Measurements from ENCODE around the gene NANOS2. TPM values are rescaled to one million over a fixed set of nuclear protein-coding genes. Genes with fewer than 3 reads are reported as not detected.

The NANOS2 gene
- total RNA-seq, 2 experiments from 2014 or later, result not detected

DNA sequence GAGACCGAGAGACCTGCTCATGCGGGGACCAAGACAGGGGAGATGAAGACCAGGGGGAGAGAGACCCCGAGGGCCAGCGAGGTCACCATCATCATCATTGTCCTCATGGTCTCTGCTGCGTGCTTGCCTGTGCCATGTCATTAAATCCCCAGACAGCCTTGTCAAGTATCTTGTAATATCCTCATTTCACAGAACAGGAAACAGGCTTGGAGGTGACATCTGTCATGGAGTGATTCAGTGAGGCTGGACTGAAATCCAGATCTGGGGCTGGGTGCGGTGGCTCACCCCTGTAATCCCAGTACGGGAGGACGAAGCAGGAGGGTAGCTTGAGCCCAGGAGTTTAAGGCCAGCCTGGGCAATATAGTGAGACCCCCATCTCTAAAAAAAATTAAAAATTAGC is 5.9 kb upstream of the NANOS2 start:
- Histone ChIP-seq H2AFZ (ENCODE audit: low read length) (no peak overlapping the region), H3K27ac (ENCODE audit: low read depth, low read length, poor library complexity, severe bottlenecking) (no peak overlapping the region), H3K36me3 (ENCODE audit: insufficient read depth, low read length) (no peaks in the 10 kb centered on the region), H3K79me2 (ENCODE audit: insufficient read depth, low read depth, low read length) (no peaks in the 10 kb centered on the region), H3K9me2 (ENCODE audit: insufficient read depth, low read length) (no peaks in the 10 kb centered on the region), H3K4me1 (ENCODE audit: insufficient read depth, low read length, poor library complexity, severe bottlenecking) (no peaks in the 10 kb centered on the region), H3K4me3 (ENCODE audit: low read depth, low read length, poor library complexity, severe bottlenecking) (no peak overlapping the region), H4K20me1 (ENCODE audit: insufficient read depth, low read length) (no peaks in the 10 kb centered on the region), H3K4me2 (ENCODE audit: low read length) (no peak overlapping the region), H3K9me3 (ENCODE audit: low read length) (no peaks in the 10 kb centered on the region)
- no TSS peak for BruUV-seq (replicated peaks)
- ChIA-PET POLR2A (no interaction called here), CTCF (ENCODE audit: unreplicated experiment) (no interaction called here)
- DNase-seq (ENCODE audit: low spot score), result no peak
- TF ChIP-seq EZH2phosphoT487 (IDR thresholded peaks at IDR 0.05; ENCODE audit: borderline replicate concordance, low read depth, low read length), result no peak
- intact Hi-C loops (cut with micrococcal nuclease; ENCODE audit: unreplicated experiment), result no loop called here

DNA sequence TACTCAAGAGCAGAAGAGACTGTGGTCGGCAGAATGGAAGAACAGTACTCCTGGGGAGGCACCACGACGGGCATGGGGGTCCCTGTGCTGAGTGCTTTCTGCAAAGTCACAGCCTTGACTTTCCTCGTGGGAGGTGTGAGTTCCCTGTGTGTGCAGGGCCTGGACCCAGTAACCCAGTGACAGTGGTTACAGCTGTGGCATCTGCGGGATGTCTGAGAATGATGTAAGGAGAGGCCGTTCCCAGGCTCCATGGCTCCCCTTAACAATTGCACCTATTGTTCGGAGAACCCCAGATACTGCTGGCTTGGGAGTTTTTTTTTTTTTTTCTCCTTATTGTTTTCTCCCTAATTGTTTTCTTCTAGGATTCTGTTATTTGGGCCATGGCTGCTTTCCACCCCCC is 5.1 kb upstream of the NANOS2 start:
- ChIA-PET CTCF (ENCODE audit: unreplicated experiment) (no interaction called here), POLR2A (interaction anchor here (0.5 kb wide), 1 partner anchor 19 kb away, joined by 4 read pairs; no protein-coding TSS in a partner anchor)
- Histone ChIP-seq H3K4me1 (ENCODE audit: insufficient read depth, low read length, poor library complexity, severe bottlenecking) (no peaks in the 10 kb centered on the region), H4K20me1 (ENCODE audit: insufficient read depth, low read length) (no peaks in the 10 kb centered on the region), H3K9me2 (ENCODE audit: insufficient read depth, low read length) (no peaks in the 10 kb centered on the region), H2AFZ (ENCODE audit: low read length) (no peak overlapping the region), H3K4me3 (ENCODE audit: low read depth, low read length, poor library complexity, severe bottlenecking) (no peak overlapping the region), H3K9me3 (ENCODE audit: low read length) (no peaks in the 10 kb centered on the region), H3K4me2 (ENCODE audit: low read length) (no peak overlapping the region), H3K79me2 (ENCODE audit: insufficient read depth, low read depth, low read length) (no peaks in the 10 kb centered on the region), H3K27ac (ENCODE audit: low read depth, low read length, poor library complexity, severe bottlenecking) (no peak overlapping the region), H3K36me3 (ENCODE audit: insufficient read depth, low read length) (no peaks in the 10 kb centered on the region)
- intact Hi-C loops (cut with micrococcal nuclease; ENCODE audit: unreplicated experiment), result no loop called here
- TF ChIP-seq, protein P1, sequence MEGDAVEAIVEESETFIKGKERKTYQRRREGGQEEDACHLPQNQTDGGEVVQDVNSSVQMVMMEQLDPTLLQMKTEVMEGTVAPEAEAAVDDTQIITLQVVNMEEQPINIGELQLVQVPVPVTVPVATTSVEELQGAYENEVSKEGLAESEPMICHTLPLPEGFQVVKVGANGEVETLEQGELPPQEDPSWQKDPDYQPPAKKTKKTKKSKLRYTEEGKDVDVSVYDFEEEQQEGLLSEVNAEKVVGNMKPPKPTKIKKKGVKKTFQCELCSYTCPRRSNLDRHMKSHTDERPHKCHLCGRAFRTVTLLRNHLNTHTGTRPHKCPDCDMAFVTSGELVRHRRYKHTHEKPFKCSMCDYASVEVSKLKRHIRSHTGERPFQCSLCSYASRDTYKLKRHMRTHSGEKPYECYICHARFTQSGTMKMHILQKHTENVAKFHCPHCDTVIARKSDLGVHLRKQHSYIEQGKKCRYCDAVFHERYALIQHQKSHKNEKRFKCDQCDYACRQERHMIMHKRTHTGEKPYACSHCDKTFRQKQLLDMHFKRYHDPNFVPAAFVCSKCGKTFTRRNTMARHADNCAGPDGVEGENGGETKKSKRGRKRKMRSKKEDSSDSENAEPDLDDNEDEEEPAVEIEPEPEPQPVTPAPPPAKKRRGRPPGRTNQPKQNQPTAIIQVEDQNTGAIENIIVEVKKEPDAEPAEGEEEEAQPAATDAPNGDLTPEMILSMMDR (conservative IDR thresholded peaks at IDR 0.05; ENCODE audit: low read length), result no peak
- TF ChIP-seq EZH2phosphoT487 (IDR thresholded peaks at IDR 0.05; ENCODE audit: borderline replicate concordance, low read depth, low read length), result no peak
- no TSS peak for BruUV-seq (replicated peaks)
- DNase-seq (ENCODE audit: low spot score), result no peak

DNA sequence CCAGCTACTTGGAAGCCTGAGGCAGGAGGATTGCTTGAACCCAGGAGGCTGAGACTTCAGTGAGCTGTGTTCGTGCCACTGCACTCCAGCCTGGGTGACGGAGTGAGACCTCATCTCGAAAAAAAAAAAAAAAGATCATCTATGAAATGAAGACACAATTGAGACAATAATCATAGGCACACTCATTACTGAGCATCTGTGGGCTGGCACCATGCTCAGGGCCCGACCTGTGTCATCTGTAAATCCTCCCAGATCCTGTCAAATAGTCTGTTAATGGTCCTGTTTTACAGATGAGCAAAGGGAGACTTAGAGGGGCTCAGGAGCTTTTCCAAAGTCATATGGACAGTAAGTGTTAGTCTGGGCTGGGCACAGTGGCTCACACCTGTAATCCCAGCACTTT is 4.1 kb upstream of the NANOS2 start:
- H3K27ac ChIP-seq (ENCODE audit: low read depth, low read length, poor library complexity, severe bottlenecking), result no peak overlapping the region
- no peak overlapping the region for H3K4me2 ChIP-seq (ENCODE audit: low read length)
- no peak overlapping the region for H3K4me3 ChIP-seq (ENCODE audit: low read depth, low read length, poor library complexity, severe bottlenecking)
- no peaks in the 10 kb centered on the region for H3K36me3 ChIP-seq (ENCODE audit: insufficient read depth, low read length)
- POLR2A ChIA-PET, result interaction anchor here (0.6 kb wide), 1 partner anchor 938 kb away, joined by 10 read pairs; no protein-coding TSS in a partner anchor
- TF ChIP-seq EZH2phosphoT487 (IDR thresholded peaks at IDR 0.05; ENCODE audit: borderline replicate concordance, low read depth, low read length), result no peak
- TF ChIP-seq, protein P1 (conservative IDR thresholded peaks at IDR 0.05; ENCODE audit: low read length), result no peak
- no peak for DNase-seq (ENCODE audit: low spot score)
- no peaks in the 10 kb centered on the region for H3K4me1 ChIP-seq (ENCODE audit: insufficient read depth, low read length, poor library complexity, severe bottlenecking)
- no peak overlapping the region for H2AFZ ChIP-seq (ENCODE audit: low read length)
- H3K9me3 ChIP-seq (ENCODE audit: low read length), result no peaks in the 10 kb centered on the region
- CTCF ChIA-PET (ENCODE audit: unreplicated experiment), result no interaction called here
- intact Hi-C loops (cut with micrococcal nuclease; ENCODE audit: unreplicated experiment), result no loop called here
- no TSS peak for BruUV-seq (replicated peaks)
- no peaks in the 10 kb centered on the region for H4K20me1 ChIP-seq (ENCODE audit: insufficient read depth, low read length)
- no peaks in the 10 kb centered on the region for H3K9me2 ChIP-seq (ENCODE audit: insufficient read depth, low read length)
- no peaks in the 10 kb centered on the region for H3K79me2 ChIP-seq (ENCODE audit: insufficient read depth, low read depth, low read length)

Data from OCI-LY7 (cell line).